HG02571 (cell line): Measurements from ENCODE around the gene RRP9.

Experiments used
- ATAC-seq: cut with Tn5 transposase; IDR thresholded peaks from one replicate; pipeline ENCODE4 v1.9.1; 2021; ENCODE audit warnings: mild to moderate bottlenecking, moderate library complexity; ENCODE audit not compliant: unreplicated experiment

Gene RRP9

DNA sequence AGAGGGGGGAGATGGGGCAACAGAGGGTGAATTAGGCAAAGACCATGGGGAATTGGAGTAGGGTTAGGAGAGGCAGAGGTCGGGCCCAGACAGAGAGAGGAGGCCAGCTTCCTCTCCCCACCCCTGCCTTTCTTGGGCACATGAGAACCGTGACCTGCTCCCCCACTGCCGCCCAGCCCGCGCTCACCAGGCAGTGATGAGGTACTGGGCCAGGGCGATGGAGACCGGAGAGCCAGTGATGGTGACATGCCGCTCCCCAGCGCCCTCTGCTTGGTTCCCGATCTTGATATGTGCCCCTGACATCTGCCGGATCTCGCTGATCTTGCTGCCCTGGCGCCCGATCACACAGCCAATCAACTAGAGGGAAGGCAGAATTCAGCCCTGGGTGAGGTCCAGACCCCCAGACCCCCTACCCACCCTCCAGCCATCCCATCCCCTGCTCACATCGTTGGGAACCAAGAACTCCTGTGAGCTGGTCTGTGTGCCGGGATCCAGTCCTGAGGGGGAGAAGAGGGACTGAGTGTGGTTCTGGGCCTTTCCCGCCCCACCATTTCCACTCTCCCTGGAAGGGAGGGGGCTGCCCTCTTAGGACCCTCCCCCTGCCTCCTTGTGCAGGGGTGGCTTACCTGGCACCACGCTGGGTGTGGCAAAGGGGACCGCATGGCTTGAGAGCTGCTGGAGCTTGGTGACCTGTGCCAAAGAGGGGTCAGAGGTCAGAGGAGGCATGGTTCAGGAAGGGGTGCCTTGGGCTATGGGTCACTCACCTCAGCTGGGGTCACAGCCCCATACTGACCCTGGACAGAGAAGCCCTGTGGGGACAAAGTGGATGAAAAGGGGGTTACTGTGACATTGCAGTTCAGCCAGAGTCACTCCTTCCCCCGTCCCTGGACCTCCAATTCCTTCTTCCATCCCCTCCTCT lies 17.2 kb upstream of the RRP9 start:
- ATAC-seq, result no peak

DNA sequence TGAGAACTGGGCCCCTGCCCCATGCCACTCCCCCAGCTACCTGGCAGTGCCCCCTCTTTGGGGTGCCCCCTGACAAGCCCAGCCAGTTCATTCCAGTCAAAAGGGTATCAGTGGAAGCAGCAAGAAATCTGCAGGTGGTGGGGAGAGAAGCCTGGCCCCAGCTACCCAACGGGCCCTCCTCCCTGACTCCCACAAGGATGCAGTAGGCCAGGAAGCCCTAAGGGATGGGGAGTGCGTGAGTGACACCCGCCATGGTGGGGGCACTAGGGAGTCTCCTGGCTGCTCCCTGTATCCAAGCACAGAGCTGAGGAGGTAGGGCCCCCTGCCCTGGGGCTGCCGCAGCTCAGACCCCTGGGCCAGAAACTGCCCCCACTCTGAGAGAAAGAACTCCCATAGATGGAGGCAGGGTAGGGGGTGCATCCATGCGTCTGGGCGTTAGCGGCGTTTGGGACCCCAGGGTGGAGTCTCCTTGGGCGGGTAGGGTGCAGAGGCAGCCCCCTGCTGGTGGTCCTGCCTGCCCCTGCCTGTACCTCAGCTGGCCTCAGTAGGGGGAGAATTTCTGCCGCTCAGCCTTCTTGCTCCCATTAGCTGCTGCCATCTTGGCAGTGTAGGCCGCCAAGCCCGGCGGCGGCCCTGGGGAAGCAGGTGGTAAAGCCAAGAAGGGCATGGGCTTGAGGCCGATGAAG lies 16.0 kb upstream of the RRP9 start:
- ATAC-seq, result no peak

DNA sequence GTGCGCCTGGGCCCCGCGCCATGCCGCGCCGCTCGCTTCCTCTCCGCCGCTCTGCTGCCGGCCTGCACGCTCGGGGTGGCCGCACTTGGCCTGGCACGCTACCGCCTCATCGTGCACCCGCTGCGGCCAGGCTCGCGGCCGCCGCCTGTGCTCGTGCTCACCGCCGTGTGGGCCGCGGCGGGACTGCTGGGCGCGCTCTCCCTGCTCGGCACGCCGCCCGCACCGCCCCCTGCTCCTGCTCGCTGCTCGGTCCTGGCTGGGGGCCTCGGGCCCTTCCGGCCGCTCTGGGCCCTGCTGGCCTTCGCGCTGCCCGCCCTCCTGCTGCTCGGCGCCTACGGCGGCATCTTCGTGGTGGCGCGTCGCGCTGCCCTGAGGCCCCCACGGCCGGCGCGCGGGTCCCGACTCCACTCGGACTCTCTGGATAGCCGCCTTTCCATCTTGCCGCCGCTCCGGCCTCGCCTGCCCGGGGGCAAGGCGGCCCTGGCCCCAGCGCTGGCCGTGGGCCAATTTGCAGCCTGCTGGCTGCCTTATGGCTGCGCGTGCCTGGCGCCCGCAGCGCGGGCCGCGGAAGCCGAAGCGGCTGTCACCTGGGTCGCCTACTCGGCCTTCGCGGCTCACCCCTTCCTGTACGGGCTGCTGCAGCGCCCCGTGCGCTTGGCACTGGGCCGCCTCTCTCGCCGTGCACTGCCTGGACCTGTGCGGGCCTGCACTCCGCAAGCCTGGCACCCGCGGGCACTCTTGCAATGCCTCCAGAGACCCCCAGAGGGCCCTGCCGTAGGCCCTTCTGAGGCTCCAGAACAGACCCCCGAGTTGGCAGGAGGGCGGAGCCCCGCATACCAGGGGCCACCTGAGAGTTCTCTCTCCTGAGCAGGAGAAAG lies 14.4 kb upstream of the RRP9 start:
- no peak for ATAC-seq

DNA sequence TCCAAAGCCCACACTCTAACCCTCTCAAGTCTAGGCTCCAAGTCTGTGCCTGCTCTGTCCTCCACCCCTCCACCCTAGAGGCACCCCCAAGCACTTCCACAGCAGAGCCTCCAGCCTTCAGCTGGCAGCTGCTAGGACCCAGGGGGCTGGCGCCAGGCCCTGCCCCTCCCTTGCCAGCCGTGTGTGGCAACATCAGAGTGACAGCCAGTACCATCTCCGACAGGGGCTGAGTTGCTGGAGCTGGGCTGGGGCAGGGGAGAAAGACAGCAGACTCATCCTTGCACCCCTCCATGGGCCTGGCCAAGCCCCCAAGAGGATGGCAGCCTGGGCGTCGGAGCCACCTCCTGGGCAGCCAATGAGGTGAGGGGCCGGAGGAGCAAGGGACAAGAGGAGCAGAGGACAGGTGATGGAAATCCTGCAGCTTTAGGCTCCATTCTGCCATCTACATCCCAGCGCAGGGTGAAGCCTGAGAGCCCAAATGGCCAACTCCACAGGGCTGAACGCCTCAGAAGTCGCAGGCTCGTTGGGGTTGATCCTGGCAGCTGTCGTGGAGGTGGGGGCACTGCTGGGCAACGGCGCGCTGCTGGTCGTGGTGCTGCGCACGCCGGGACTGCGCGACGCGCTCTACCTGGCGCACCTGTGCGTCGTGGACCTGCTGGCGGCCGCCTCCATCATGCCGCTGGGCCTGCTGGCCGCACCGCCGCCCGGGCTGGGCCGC lies 13.6 kb upstream of the RRP9 start, which contains the start of gene GPR62:
TSS of gene GPR62 (plus strand) at position 207 of the 718 bp plus-strand sequence. CDS start at position 479, 272 bp downstream.
- no peak for ATAC-seq

DNA sequence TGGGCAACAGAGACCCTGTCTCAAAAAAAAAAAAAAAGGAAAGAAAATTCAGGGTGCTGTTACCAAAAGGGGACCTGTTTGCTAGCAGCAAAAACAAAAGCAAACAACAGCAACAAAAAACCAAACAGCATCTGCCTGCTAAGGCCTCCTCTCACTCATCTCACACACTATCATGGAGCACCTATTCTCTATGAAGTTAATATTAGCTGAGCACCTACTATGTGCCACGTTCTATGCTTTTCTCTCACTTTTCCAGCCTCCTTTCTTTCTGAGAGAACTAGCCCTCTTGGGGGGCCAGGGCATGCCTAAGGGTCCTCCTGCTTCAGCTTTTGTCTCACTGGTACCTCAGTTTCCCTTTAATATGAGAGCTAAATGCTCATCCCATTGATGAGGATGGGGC lies 13.0 kb upstream of the RRP9 start:
- no peak for ATAC-seq

DNA sequence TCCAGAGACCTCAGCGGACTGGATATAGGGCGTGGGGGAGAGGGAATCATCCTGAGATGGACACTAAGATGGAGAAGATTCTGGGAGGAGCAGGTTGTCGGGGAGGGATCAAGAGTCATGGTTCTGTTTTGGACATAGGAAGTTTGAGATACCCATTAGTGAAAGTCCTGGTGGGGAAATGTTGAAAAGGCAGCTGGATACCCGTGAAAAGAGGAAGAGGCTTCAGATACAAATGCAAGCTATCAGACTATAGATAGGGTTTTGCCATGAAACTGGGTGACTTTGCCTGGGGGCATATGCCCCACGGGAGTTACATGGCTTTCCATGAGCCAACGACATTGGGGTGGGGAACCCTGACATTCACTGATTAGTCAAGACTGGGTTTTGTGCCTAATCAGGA lies 12.4 kb upstream of the RRP9 start:
- no peak for ATAC-seq

DNA sequence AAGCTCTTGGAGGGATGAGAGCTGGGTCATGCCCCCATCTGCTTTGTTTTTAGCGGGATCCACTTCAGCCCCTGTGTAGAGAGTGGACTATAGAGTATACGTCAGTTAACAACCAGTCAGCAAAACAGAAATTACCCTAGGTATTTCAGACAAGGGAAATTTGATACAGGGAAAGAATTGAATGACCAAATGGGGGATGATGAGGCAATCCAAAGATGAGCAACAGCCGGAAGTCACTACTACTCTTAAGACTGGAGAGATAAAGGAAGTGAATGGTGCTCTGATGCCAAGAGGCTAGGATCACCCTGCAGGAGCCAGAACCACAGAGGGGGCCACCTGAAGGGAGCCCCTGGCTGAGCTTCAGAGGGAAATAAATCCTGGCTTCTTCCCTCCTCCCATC lies 11.7 kb upstream of the RRP9 start:
- no peak for ATAC-seq

DNA sequence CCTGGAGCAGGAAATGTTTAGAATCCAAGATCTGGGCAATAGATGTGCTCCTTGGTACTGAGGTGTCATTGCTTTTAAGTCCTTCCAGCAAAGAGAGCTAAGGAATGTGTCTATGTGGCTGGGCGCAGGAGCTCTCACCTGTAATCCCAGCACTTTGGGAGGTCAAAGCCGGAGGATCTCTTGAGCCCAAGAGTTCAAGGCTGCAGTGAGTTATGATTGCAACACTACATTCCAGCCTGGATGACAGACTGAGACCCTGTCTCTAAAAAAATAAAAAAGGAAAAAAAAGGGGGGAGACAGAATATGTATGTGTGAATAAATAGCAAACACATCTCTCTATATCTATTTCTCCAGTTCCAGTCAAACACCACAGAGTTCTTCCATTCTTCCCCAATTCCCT lies 9.2 kb upstream of the RRP9 start:
- no peak for ATAC-seq

DNA sequence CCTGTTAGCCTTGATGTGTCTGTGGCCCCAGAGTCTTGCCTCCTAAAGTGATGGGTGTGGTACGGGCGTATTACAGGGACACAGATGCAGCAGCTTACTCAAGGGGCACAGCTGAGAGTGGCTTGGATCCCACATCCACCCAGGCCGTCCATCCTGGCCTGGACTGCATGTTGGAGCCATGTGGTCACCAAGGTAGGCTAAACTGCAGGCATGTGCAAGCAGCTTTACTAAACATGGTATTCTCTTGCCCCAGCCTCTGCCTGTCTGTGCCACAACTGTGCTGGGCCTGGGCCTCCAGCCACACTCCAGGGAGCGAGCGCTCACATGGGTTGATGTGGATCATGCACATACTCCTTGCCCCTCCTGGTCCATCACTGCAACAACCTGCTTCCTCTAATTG lies 7.4 kb upstream of the RRP9 start:
- ATAC-seq, result no peak

DNA sequence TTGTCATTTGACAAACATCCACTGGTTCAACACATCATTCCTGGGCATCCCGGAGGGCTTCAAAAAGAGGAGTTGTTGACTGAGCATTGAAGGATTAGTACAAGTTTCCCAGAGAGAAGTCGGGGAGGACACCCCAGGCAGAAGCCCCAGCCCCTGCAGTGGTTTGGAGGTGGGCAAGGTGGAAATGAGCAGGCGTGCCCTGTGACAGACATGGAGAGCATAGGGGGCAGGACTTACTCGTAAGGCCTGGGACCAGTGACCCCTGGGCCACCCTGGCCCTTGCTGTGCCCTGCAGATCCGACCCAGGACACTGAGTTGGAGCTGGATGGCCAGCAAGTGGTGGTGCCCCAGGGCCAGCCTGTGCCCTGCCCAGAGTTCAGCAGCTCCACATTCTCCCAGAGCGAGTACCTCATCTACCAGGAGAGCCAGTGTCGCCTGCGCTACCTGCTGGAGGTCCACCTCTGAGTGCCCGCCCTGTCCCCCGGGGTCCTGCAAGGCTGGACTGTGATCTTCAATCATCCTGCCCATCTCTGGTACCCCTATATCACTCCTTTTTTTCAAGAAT lies 6.4 kb upstream of the RRP9 start:
- ATAC-seq, result no peak

DNA sequence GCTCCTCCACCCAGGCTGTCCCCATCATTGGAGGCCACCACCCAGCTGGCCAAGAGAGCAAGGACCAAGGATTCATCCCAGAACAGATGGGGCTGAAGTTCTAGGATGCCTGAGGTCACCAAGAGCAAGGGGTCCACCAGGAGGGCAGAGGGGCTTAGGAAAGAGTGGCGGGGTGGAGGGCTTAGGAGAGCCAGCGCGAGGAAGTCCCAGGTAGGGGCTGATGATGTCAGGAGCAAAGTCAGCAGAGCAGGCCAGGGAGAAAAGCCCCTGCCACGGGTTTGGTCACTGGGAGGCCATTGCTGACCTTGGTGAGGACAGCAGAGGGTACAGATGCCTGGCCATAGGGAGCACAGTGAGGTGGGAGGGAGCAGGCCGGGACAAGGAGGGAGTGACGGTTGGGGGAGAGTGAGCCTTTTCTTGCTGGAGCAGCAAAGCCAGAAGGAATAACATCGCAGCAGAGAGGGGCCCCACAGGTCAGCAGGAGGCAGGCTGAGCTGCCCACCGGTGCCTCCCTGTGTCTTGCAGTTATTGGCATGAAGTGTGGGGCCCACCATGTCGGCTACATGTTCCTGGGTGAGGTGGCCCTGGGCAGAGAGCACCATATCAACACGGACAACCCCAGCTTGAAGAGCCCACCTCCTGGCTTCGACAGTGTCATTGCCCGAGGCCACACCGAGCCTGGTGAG lies 5.7 kb upstream of the RRP9 start:
- no peak for ATAC-seq

DNA sequence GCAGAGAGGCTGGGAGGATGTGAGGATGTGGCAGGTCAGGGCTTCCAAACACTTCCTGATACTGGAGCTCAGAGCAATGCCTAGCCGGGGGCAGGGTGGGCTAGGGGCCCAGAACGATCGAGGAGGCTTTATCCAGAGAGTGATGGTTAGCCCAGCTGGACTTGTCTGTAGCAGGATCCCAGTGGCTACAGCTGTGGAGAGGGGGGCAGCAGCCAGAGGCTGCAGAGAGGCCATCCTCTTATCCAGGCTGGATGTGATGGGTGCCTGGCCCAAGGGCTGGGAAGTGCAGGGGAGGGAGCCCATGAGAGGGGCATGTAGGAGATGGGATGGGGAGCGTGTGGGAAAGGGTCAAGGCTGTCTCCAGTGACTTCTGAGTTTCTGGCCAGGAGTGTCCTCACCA lies 5.1 kb upstream of the RRP9 start:
- no peak for ATAC-seq

DNA sequence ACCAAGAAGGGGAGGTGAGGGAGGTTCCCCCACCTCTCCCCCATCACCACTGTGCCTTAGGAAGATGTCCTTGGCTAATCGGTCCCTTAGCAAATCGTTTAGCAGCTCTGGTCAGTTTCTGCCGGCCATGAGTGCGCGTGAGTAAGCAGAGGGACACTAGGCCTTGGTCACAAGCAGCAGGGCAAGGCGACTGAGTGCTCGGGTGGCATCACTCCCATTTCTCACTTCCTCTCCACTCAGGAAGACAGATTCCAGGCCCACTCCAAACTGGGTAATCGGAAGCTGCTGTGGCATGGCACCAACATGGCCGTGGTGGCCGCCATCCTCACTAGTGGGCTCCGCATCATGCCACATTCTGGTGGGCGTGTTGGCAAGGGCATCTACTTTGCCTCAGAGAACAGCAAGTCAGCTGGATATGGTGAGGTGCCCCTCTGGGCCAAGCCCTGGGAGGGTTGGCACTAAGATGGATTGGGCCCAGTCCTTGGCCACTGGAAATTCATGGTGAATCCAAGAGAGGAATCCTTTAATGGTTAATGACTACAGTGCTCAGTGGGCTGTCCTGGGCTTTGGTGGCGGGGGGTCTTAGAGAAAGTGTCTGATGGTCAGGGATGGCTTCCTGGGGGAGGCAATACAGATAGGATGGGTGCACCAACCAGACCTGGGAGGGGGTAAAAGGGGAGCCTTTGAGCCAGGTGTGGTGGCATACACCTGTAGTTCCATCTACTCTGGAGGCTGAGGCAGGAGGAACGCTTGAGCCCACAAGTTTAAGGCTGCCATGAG lies 4.4 kb upstream of the RRP9 start:
- ATAC-seq, result no peak

DNA sequence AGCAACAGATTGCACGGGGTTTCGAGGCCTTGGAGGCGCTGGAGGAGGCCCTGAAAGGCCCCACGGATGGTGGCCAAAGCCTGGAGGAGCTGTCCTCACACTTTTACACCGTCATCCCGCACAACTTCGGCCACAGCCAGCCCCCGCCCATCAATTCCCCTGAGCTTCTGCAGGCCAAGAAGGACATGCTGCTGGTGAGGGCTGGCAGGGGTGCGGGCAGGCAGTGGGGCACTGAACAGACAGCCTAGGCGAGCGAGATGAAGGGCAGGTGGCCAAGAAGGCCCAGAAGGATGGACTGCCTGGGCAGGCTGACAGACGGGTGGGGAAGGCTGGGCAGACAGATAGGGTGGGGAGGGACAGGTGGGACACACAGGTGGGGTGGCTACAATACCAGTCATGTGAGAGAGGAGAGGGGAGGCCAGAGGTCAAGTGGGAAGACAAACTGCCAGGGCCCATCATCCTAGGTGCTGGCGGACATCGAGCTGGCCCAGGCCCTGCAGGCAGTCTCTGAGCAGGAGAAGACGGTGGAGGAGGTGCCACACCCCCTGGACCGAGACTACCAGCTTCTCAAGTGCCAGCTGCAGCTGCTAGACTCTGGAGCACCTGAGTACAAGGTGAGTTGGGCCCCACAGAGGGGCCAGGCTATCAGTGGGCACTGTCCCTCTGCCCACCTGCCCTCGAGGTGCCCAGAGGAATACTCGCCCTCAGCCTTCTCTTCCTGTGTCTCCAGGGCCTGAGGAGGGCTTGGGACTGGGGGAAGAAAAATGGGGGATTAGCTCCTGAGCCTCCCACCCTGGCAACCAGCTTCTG lies 3.5 kb upstream of the RRP9 start:
- ATAC-seq, result no peak

DNA sequence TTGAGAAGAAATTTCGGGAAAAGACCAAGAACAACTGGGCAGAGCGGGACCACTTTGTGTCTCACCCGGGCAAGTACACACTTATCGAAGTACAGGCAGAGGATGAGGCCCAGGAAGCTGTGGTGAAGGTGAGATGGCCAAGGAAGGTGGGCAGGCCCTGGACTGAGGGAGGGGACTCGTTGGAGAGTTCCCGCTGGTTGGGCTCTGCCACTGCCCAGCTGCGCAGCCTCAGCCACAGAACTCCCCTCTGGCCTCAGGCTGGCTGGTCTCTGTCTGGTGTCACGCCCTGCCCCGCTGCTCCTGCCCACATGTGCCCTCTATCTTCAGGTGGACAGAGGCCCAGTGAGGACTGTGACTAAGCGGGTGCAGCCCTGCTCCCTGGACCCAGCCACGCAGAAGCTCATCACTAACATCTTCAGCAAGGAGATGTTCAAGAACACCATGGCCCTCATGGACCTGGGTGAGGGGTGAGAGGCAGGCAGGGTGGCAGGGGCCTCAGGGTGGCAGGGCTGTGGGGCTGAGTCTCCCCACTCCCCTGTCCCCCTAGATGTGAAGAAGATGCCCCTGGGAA lies 2.8 kb upstream of the RRP9 start:
- ATAC-seq, result no peak

DNA sequence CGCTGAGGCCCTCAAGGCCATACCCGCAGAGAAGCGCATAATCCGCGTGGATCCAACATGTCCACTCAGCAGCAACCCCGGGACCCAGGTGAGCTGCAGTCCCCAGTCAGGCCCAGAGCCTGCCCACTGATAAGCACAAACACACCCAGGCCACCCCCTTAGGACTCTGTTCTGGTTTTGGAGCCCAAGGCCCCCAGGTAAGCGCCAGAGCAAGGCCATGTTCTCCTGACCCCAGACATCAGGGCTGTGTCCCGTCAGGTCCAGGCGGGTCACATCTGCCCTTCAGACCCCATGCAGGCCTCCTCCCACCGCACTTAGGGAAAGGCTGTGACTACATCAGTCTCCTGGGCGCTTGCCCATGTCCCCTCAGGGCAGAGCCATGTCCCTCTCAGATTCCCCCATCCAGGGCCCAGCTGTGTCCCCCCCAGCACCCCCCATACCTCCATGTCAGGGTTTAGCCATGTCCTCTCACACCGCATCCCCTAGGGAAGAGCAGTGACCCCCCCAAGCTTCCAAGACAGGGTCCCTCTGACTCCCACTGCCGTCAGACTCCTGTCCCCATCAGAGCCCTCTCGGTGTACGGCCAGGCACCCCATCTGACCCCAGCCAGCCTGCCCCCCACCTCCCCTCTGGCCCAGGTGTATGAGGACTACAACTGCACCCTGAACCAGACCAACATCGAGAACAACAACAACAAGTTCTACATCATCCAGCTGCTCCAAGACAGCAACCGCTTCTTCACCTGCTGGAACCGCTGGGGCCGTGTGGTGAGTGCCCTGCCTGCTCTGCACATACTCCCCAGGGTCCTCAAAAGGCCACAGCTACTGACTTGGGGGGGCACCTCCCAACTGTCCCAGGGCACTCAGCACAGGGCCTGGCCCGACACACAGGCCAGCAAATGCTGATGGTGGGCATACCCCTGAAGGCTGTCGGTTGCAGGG lies 2.0 kb upstream of the RRP9 start:
- ATAC-seq, result no peak
